GM23338 (cell line): ENCODE measurements around the gene RHOBTB3. TPM values are rescaled to one million over a fixed set of nuclear protein-coding genes. Genes with fewer than 3 reads are reported as not detected.

Experiments
- ATAC-seq: fragments of 200-7000 bp; cut with Tn5 transposase; 3 replicates; pipeline ENCODE4 v1.9.1; 2020
- DNase-seq: peaks from one replicate; pipeline ENCODE4 v3.0.0-alpha.2; 2015; ENCODE audit warnings: low spot score
- H2AFZ ChIP-seq: fragments of 200-600 bp; sonication (generic); 2 replicates; pipeline ENCODE4 v1.8.0; 2016; ENCODE audit warnings: antibody characterized with exemption, mild to moderate bottlenecking, moderate library complexity
- H3F3A ChIP-seq: fragments of 200-600 bp; sonication (generic); replicated peaks from 2 replicates; pipeline ENCODE4 v1.8.0; 2017; ENCODE audit warnings: antibody characterized with exemption, mixed run types, low read depth
- H3K27ac ChIP-seq: fragments of 200-600 bp; sonication (generic); 2 replicates; pipeline ENCODE4 v1.6.1; 2016; ENCODE audit warnings: low read depth
- H3K27me3 ChIP-seq: fragments of 200-600 bp; sonication (generic); 2 replicates; pipeline ENCODE4 v1.8.0; 2016; ENCODE audit warnings: mild to moderate bottlenecking, mixed run types, moderate library complexity; ENCODE audit not compliant: insufficient read depth
- H3K36me3 ChIP-seq: fragments of 200-600 bp; sonication (generic); 2 replicates; pipeline ENCODE4 v1.8.0; 2016; ENCODE audit warnings: mild to moderate bottlenecking; ENCODE audit not compliant: insufficient read depth
- H3K4me1 ChIP-seq: fragments of 200-600 bp; sonication (generic); 2 replicates; pipeline ENCODE4 v1.8.0; 2016; ENCODE audit warnings: mild to moderate bottlenecking, moderate library complexity; ENCODE audit not compliant: insufficient read depth
- H3K4me2 ChIP-seq: fragments of 200-600 bp; sonication (generic); 2 replicates; pipeline ENCODE4 v1.7.1; 2017; ENCODE audit warnings: mixed run types
- H3K4me3 ChIP-seq: fragments of 200-600 bp; sonication (generic); 2 replicates; pipeline ENCODE4 v1.6.1; 2016; ENCODE audit warnings: mixed run types
- H3K79me2 ChIP-seq: fragments of 200-600 bp; sonication (generic); replicated peaks from 2 replicates; pipeline ENCODE4 v1.8.0; 2017; ENCODE audit warnings: mild to moderate bottlenecking; ENCODE audit not compliant: insufficient read depth
- H3K9me2 ChIP-seq: fragments of 200-600 bp; sonication (generic); 2 replicates; pipeline ENCODE4 v1.8.0; 2017; ENCODE audit not compliant: insufficient read depth
- H4K20me1 ChIP-seq: fragments of 200-600 bp; sonication (generic); replicated peaks from 2 replicates; pipeline ENCODE4 v1.8.0; 2017; ENCODE audit warnings: mild to moderate bottlenecking; ENCODE audit not compliant: insufficient read depth
- H3K27ac Mint-ChIP-seq: 2 replicates; pipeline ENCODE4 v1.8.0; 2020; ENCODE audit warnings: inconsistent platforms, mild to moderate bottlenecking, moderate library complexity, mixed read lengths
- H3K27me3 Mint-ChIP-seq: 3 replicates; pipeline ENCODE4 v1.8.0; 2022; ENCODE audit warnings: low read depth, mild to moderate bottlenecking, moderate library complexity, mixed read lengths, inconsistent platforms; ENCODE audit not compliant: insufficient read depth, poor library complexity
- H3K36me3 Mint-ChIP-seq: 3 replicates; pipeline ENCODE4 v1.8.0; 2021; ENCODE audit warnings: low read depth, mild to moderate bottlenecking, inconsistent platforms, moderate library complexity, mixed read lengths
- H3K4me1 Mint-ChIP-seq: 3 replicates; pipeline ENCODE4 v1.8.0; 2020; ENCODE audit warnings: mild to moderate bottlenecking, inconsistent platforms, mixed read lengths
- H3K4me3 Mint-ChIP-seq: 3 replicates; pipeline ENCODE4 v1.8.0; 2021; ENCODE audit warnings: moderate library complexity, mild to moderate bottlenecking, inconsistent platforms, mixed read lengths
- H3K9me3 Mint-ChIP-seq: 3 replicates; pipeline ENCODE4 v1.8.0; 2020; ENCODE audit warnings: moderate library complexity, mild to moderate bottlenecking, inconsistent platforms, mixed read lengths
- EZH2 ChIP-seq: fragments of 200-600 bp; sonication (generic); IDR thresholded peaks from one replicate; pipeline ENCODE4 v1.8.0; 2017; ENCODE audit warnings: antibody characterized with exemption, mild to moderate bottlenecking, low read depth; ENCODE audit not compliant: unreplicated experiment
- NANOG ChIP-seq: IDR thresholded peaks from 2 replicates; pipeline ENCODE4 v1.6.1; 2016; ENCODE audit warnings: antibody characterized with exemption, borderline replicate concordance
- POLR2AphosphoS5 ChIP-seq: IDR thresholded peaks from 2 replicates; pipeline ENCODE4 v1.6.1; 2016; ENCODE audit warnings: antibody characterized with exemption, low read depth
- STAT1 ChIP-seq: IDR thresholded peaks from one replicate; pipeline ENCODE4 v1.6.1; 2016; ENCODE audit warnings: antibody characterized with exemption; ENCODE audit not compliant: unreplicated experiment
- ZNF114 ChIP-seq: fragments of 250-450 bp; sonication (Bioruptor Pico); IDR thresholded peaks from 2 replicates; pipeline ENCODE4 v1.5.0; 2020; ENCODE audit warnings: mild to moderate bottlenecking, moderate library complexity
- ZNF331 ChIP-seq: fragments of 250-450 bp; sonication (Bioruptor Pico); IDR thresholded peaks from 2 replicates; pipeline ENCODE4 v1.5.0; 2020; ENCODE audit warnings: low read depth, mild to moderate bottlenecking, moderate library complexity
- polyA plus RNA-seq: library from polyadenylated mRNA; unstranded; fragments of >200 nt; fragmentation: Nextera tagmentation; extraction: Ambion mirVana; gene quantifications from 2 replicates; pipeline ENCODE4 v1.2.1, GENCODE V29; 2016
- total RNA-seq: library from RNA; depleted of rRNA; stranded (reverse); fragments of >200 nt; shearing (Covaris generic); gene quantifications from 2 replicates; pipeline ENCODE4 v1.2.3, GENCODE V29; 2014
- TF ChIP-seq, protein P1 (sequence below): IDR thresholded peaks from one replicate; pipeline ENCODE4 v1.6.1; 2018; ENCODE audit warnings: antibody characterized with exemption; ENCODE audit not compliant: unreplicated experiment
- TF ChIP-seq, protein P2 (sequence below): fragments of 250-450 bp; sonication (Bioruptor Pico); IDR thresholded peaks from 2 replicates; pipeline ENCODE4 v1.5.0; 2020; ENCODE audit warnings: mild to moderate bottlenecking, moderate library complexity
- TF ChIP-seq, protein P3 (sequence below): IDR thresholded peaks from 2 replicates; pipeline ENCODE4 v1.6.1; 2016; ENCODE audit warnings: antibody characterized with exemption

The RHOBTB3 gene
- total and polyA plus RNA-seq, 2 experiments from 2014 or later = 10.0 to 13.4 TPM

DNA sequence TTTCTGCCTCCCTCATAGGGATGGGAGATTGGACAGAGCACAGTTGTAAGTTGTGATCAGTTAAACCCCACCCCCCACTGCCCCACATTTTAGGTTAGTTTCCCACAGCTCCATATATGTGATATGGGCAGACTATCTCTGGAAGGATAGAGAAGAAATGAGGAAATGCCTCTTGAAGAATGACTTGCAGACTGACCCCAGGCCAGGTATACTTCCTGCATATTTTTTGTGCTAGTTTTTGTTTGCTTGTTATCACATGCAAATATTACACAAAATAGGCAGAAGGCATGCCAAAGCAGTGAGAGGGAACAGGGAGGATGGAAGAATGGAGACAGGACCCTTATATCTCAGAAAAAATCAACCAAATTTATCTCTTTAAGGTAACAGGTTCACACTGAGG, 101.5 kb downstream of the RHOBTB3 start:
- Histone ChIP-seq H3K27me3 (no peaks in the 10 kb centered on the region; the same call in 1 of the 2 replicates), H3K9me2 (no peaks in the 10 kb centered on the region), H3K27ac (no peak overlapping the region), H2AFZ (no peak overlapping the region), H3K4me1 (0 out of 2 replicates have a peak, but pooled peaks cover 3% of the 10 kb centered on the region), H4K20me1 (no peaks in the 10 kb centered on the region), H3K36me3 (no peaks in the 10 kb centered on the region), H3K4me2 (no peak overlapping the region), H3K4me3 (no peak overlapping the region), H3F3A (no peaks in the 10 kb centered on the region), H3K79me2 (no peaks in the 10 kb centered on the region)
- Mint-ChIP-seq H3K4me3 (no peak overlapping the region), H3K4me1 (peaks cover 11% of the 10 kb centered on the region), H3K9me3 (no peaks in the 10 kb centered on the region), H3K27me3 (peaks cover 5% of the 10 kb centered on the region), H3K27ac (no peak overlapping the region), H3K36me3 (no peaks in the 10 kb centered on the region)
- no peak for ATAC-seq
- no peak for DNase-seq
- TF ChIP-seq, protein P1, sequence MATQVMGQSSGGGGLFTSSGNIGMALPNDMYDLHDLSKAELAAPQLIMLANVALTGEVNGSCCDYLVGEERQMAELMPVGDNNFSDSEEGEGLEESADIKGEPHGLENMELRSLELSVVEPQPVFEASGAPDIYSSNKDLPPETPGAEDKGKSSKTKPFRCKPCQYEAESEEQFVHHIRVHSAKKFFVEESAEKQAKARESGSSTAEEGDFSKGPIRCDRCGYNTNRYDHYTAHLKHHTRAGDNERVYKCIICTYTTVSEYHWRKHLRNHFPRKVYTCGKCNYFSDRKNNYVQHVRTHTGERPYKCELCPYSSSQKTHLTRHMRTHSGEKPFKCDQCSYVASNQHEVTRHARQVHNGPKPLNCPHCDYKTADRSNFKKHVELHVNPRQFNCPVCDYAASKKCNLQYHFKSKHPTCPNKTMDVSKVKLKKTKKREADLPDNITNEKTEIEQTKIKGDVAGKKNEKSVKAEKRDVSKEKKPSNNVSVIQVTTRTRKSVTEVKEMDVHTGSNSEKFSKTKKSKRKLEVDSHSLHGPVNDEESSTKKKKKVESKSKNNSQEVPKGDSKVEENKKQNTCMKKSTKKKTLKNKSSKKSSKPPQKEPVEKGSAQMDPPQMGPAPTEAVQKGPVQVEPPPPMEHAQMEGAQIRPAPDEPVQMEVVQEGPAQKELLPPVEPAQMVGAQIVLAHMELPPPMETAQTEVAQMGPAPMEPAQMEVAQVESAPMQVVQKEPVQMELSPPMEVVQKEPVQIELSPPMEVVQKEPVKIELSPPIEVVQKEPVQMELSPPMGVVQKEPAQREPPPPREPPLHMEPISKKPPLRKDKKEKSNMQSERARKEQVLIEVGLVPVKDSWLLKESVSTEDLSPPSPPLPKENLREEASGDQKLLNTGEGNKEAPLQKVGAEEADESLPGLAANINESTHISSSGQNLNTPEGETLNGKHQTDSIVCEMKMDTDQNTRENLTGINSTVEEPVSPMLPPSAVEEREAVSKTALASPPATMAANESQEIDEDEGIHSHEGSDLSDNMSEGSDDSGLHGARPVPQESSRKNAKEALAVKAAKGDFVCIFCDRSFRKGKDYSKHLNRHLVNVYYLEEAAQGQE = no peak
- TF ChIP-seq EZH2 = no peak
- no peak for TF ChIP-seq NANOG
- TF ChIP-seq POLR2AphosphoS5 = no peak
- TF ChIP-seq, protein P2, sequence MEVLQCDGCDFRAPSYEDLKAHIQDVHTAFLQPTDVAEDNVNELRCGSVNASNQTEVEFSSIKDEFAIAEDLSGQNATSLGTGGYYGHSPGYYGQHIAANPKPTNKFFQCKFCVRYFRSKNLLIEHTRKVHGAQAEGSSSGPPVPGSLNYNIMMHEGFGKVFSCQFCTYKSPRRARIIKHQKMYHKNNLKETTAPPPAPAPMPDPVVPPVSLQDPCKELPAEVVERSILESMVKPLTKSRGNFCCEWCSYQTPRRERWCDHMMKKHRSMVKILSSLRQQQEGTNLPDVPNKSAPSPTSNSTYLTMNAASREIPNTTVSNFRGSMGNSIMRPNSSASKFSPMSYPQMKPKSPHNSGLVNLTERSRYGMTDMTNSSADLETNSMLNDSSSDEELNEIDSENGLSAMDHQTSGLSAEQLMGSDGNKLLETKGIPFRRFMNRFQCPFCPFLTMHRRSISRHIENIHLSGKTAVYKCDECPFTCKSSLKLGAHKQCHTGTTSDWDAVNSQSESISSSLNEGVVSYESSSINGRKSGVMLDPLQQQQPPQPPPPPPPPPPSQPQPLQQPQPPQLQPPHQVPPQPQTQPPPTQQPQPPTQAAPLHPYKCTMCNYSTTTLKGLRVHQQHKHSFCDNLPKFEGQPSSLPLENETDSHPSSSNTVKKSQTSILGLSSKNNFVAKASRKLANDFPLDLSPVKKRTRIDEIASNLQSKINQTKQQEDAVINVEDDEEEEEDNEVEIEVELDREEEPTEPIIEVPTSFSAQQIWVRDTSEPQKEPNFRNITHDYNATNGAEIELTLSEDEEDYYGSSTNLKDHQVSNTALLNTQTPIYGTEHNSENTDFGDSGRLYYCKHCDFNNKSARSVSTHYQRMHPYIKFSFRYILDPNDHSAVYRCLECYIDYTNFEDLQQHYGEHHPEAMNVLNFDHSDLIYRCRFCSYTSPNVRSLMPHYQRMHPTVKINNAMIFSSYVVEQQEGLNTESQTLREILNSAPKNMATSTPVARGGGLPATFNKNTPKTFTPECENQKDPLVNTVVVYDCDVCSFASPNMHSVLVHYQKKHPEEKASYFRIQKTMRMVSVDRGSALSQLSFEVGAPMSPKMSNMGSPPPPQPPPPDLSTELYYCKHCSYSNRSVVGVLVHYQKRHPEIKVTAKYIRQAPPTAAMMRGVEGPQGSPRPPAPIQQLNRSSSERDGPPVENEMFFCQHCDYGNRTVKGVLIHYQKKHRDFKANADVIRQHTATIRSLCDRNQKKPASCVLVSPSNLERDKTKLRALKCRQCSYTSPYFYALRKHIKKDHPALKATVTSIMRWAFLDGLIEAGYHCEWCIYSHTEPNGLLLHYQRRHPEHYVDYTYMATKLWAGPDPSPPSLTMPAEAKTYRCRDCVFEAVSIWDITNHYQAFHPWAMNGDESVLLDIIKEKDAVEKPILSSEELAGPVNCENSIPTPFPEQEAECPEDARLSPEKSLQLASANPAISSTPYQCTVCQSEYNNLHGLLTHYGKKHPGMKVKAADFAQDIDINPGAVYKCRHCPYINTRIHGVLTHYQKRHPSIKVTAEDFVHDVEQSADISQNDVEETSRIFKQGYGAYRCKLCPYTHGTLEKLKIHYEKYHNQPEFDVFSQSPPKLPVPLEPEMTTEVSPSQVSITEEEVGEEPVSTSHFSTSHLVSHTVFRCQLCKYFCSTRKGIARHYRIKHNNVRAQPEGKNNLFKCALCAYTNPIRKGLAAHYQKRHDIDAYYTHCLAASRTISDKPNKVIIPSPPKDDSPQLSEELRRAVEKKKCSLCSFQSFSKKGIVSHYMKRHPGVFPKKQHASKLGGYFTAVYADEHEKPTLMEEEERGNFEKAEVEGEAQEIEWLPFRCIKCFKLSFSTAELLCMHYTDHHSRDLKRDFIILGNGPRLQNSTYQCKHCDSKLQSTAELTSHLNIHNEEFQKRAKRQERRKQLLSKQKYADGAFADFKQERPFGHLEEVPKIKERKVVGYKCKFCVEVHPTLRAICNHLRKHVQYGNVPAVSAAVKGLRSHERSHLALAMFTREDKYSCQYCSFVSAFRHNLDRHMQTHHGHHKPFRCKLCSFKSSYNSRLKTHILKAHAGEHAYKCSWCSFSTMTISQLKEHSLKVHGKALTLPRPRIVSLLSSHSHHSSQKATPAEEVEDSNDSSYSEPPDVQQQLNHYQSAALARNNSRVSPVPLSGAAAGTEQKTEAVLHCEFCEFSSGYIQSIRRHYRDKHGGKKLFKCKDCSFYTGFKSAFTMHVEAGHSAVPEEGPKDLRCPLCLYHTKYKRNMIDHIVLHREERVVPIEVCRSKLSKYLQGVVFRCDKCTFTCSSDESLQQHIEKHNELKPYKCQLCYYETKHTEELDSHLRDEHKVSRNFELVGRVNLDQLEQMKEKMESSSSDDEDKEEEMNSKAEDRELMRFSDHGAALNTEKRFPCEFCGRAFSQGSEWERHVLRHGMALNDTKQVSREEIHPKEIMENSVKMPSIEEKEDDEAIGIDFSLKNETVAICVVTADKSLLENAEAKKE = no peak
- no peak for TF ChIP-seq ZNF114 (CRISPR knock-in tag)
- TF ChIP-seq, protein P3, sequence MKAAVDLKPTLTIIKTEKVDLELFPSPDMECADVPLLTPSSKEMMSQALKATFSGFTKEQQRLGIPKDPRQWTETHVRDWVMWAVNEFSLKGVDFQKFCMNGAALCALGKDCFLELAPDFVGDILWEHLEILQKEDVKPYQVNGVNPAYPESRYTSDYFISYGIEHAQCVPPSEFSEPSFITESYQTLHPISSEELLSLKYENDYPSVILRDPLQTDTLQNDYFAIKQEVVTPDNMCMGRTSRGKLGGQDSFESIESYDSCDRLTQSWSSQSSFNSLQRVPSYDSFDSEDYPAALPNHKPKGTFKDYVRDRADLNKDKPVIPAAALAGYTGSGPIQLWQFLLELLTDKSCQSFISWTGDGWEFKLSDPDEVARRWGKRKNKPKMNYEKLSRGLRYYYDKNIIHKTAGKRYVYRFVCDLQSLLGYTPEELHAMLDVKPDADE = no peak
- TF ChIP-seq ZNF331 (CRISPR knock-in tag) = no peak
- TF ChIP-seq STAT1 = no peak
